HEK293 (cell line): ENCODE results near the gene MYOF.
A peak's percentile ranks its signal among the peaks of the same experiment; 100 is the strongest.

ENCODE experiments used
- BCL11B ChIP-seq: fragments of 450-650 bp; formaldehyde crosslinking; IDR thresholded peaks from 2 replicates; pipeline ENCODE4 v1.5.1; 2016; ENCODE audit warnings: low read depth, missing biosample characterization, missing genetic modification characterization
- FEZF1 ChIP-seq: fragments of 450-650 bp; formaldehyde crosslinking; IDR thresholded peaks from 2 replicates; pipeline ENCODE4 v1.5.1; 2016; ENCODE audit warnings: missing biosample characterization, missing genetic modification characterization
- KLF9 ChIP-seq: fragments of 450-650 bp; formaldehyde crosslinking; IDR thresholded peaks from 2 replicates; pipeline ENCODE4 v1.5.1; 2016; ENCODE audit warnings: missing biosample characterization, missing genetic modification characterization, low read depth
- MEIS1 ChIP-seq: sonication (generic); formaldehyde crosslinking; IDR thresholded peaks from 2 replicates; pipeline ENCODE4 v1.8.1; 2022; ENCODE audit warnings: missing genetic modification reagents, mild to moderate bottlenecking, borderline replicate concordance
- ZBTB21 ChIP-seq: fragments of 450-650 bp; formaldehyde crosslinking; IDR thresholded peaks from 2 replicates; pipeline ENCODE4 v1.5.1; 2017; ENCODE audit warnings: missing biosample characterization, missing genetic modification characterization
- ZFP3 ChIP-seq: fragments of 450-650 bp; formaldehyde crosslinking; IDR thresholded peaks from 2 replicates; pipeline ENCODE4 v1.5.1; 2016; ENCODE audit warnings: low read depth, missing biosample characterization, missing genetic modification characterization
- ZNF112 ChIP-seq: fragments of 450-650 bp; formaldehyde crosslinking; IDR thresholded peaks from 2 replicates; pipeline ENCODE4 v1.5.0; 2017; ENCODE audit warnings: missing biosample characterization, missing genetic modification characterization
- ZNF146 ChIP-seq: fragments of 450-650 bp; formaldehyde crosslinking; IDR thresholded peaks from 2 replicates; pipeline ENCODE4 v1.5.1; 2016; ENCODE audit warnings: missing biosample characterization, missing genetic modification characterization
- ZNF2 ChIP-seq: fragments of 450-650 bp; formaldehyde crosslinking; IDR thresholded peaks from 2 replicates; pipeline ENCODE4 v1.5.1; 2016; ENCODE audit warnings: missing biosample characterization, missing genetic modification characterization
- ZNF202 ChIP-seq: fragments of 450-650 bp; formaldehyde crosslinking; IDR thresholded peaks from 2 replicates; pipeline ENCODE4 v1.5.1; 2016; ENCODE audit warnings: missing biosample characterization, missing genetic modification characterization, borderline replicate concordance
- ZNF214 ChIP-seq: fragments of 450-650 bp; formaldehyde crosslinking; IDR thresholded peaks from 2 replicates; pipeline ENCODE4 v1.5.1; 2017; ENCODE audit warnings: missing biosample characterization, mild to moderate bottlenecking, missing genetic modification characterization, borderline replicate concordance
- ZNF292 ChIP-seq: fragments of 450-650 bp; formaldehyde crosslinking; IDR thresholded peaks from 2 replicates; pipeline ENCODE4 v1.5.1; 2016; ENCODE audit warnings: low read depth, missing biosample characterization, missing genetic modification characterization, borderline replicate concordance
- ZNF311 ChIP-seq: fragments of 450-650 bp; formaldehyde crosslinking; IDR thresholded peaks from 2 replicates; pipeline ENCODE4 v1.5.1; 2017; ENCODE audit warnings: missing biosample characterization, missing genetic modification characterization, borderline replicate concordance
- ZNF37A ChIP-seq: fragments of 450-650 bp; IDR thresholded peaks from 2 replicates; pipeline ENCODE4 v1.5.1; 2018; ENCODE audit warnings: missing biosample characterization, missing genetic modification characterization
- ZNF416 ChIP-seq: fragments of 450-650 bp; formaldehyde crosslinking; IDR thresholded peaks from 2 replicates; pipeline ENCODE4 v1.5.1; 2016; ENCODE audit warnings: missing biosample characterization, missing genetic modification characterization
- ZNF426 ChIP-seq: fragments of 450-650 bp; formaldehyde crosslinking; IDR thresholded peaks from 2 replicates; pipeline ENCODE4 v1.5.1; 2017; ENCODE audit warnings: missing biosample characterization, missing genetic modification characterization, mild to moderate bottlenecking, inconsistent platforms, moderate library complexity
- ZNF473 ChIP-seq: fragments of 450-650 bp; formaldehyde crosslinking; IDR thresholded peaks from 2 replicates; pipeline ENCODE4 v1.5.1; 2017; ENCODE audit warnings: missing biosample characterization, missing genetic modification characterization
- ZNF514 ChIP-seq: fragments of 450-650 bp; formaldehyde crosslinking; IDR thresholded peaks from 2 replicates; pipeline ENCODE4 v1.5.1; 2016; ENCODE audit warnings: missing biosample characterization, missing genetic modification characterization
- ZNF529 ChIP-seq: fragments of 450-650 bp; formaldehyde crosslinking; IDR thresholded peaks from 2 replicates; pipeline ENCODE4 v1.5.1; 2017; ENCODE audit warnings: missing genetic modification characterization, missing biosample characterization; ENCODE audit not compliant: insufficient replicate concordance
- ZNF558 ChIP-seq: fragments of 450-650 bp; formaldehyde crosslinking; IDR thresholded peaks from 2 replicates; pipeline ENCODE4 v1.5.1; 2016; ENCODE audit warnings: missing biosample characterization, missing genetic modification characterization
- ZNF561 ChIP-seq: fragments of 450-650 bp; IDR thresholded peaks from 2 replicates; pipeline ENCODE4 v1.5.1; 2018; ENCODE audit warnings: missing biosample characterization, missing genetic modification characterization, borderline replicate concordance
- ZNF585B ChIP-seq: fragments of 450-650 bp; formaldehyde crosslinking; IDR thresholded peaks from 2 replicates; pipeline ENCODE4 v1.5.1; 2016; ENCODE audit warnings: missing biosample characterization, missing genetic modification characterization
- ZNF600 ChIP-seq: fragments of 450-650 bp; formaldehyde crosslinking; IDR thresholded peaks from 2 replicates; pipeline ENCODE4 v1.5.1; 2016; ENCODE audit warnings: missing biosample characterization, missing genetic modification characterization
- ZNF621 ChIP-seq: fragments of 450-650 bp; formaldehyde crosslinking; IDR thresholded peaks from 2 replicates; pipeline ENCODE4 v1.5.1; 2017; ENCODE audit warnings: missing biosample characterization, missing genetic modification characterization
- ZNF701 ChIP-seq: fragments of 450-650 bp; formaldehyde crosslinking; IDR thresholded peaks from 2 replicates; pipeline ENCODE4 v1.5.1; 2016; ENCODE audit warnings: missing biosample characterization, missing genetic modification characterization
- ZNF776 ChIP-seq: fragments of 450-650 bp; formaldehyde crosslinking; IDR thresholded peaks from 2 replicates; pipeline ENCODE4 v1.5.0; 2017; ENCODE audit warnings: missing biosample characterization, missing genetic modification characterization, borderline replicate concordance
- TF ChIP-seq, protein P1 (sequence below): fragments of 450-650 bp; formaldehyde crosslinking; IDR thresholded peaks from 2 replicates; pipeline ENCODE4 v1.5.1; 2016; ENCODE audit warnings: missing biosample characterization, missing genetic modification characterization
- TF ChIP-seq, protein P2 (sequence below): fragments of 450-650 bp; formaldehyde crosslinking; IDR thresholded peaks from 2 replicates; pipeline ENCODE4 v1.5.1; 2016; ENCODE audit warnings: missing biosample characterization, missing genetic modification characterization
- TF ChIP-seq, protein P3 (sequence below): fragments of 450-650 bp; formaldehyde crosslinking; IDR thresholded peaks from 2 replicates; pipeline ENCODE4 v1.5.0; 2017; ENCODE audit warnings: missing biosample characterization, missing genetic modification characterization, borderline replicate concordance
- TF ChIP-seq, protein P4 (sequence below): fragments of 450-650 bp; formaldehyde crosslinking; IDR thresholded peaks from 2 replicates; pipeline ENCODE4 v1.5.1; 2016; ENCODE audit warnings: missing biosample characterization, missing genetic modification characterization, low read depth
- TF ChIP-seq, protein P5 (sequence below): IDR thresholded peaks from 2 replicates; pipeline ENCODE4 v1.6.1; 2011; ENCODE audit warnings: mild to moderate bottlenecking, low read depth, low read length, borderline replicate concordance
- TF ChIP-seq, protein P6 (sequence below): fragments of 450-650 bp; formaldehyde crosslinking; IDR thresholded peaks from 2 replicates; pipeline ENCODE4 v1.5.1; 2016; ENCODE audit warnings: missing biosample characterization, missing genetic modification characterization

The MYOF gene

DNA sequence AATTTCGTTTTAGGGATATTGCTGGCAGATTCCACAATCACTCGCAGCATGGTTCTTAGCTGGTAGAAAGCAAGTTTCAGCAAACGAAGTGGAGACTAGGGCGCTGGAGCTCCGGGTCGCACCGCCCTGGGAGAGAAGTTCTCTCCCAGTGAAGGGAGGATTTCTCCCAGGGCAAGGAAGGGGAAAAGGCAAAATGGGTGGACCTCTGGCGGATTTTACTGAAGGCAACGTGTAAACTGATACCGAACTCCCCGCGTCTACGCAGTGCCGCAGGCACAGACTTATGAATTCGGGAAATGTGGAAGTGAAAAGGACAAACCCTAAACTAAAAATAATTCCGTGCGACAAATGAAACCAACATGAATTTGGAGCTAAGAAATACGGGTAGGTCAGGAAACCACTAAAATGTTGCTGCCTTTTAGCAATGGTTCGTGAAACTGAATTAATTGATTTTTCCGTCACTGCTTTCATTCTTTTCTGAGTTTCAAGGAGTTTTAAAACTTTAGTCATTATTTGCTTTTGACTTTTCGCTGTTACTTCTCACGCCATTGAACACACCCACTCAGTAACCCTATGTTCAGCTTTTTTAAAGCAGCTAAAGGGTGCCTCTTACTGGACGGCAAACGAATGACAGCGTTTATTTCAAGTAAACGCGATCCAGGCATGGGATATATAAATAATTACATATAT, at the start of gene MYOF (continued):
- TF ChIP-seq, protein P1, sequence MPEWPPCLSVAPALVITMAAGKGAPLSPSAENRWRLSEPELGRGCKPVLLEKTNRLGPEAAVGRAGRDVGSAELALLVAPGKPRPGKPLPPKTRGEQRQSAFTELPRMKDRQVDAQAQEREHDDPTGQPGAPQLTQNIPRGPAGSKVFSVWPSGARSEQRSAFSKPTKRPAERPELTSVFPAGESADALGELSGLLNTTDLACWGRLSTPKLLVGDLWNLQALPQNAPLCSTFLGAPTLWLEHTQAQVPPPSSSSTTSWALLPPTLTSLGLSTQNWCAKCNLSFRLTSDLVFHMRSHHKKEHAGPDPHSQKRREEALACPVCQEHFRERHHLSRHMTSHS, result no peak
- TF ChIP-seq KLF9 (tag by site-specific recombination) (peak; percentile 90), ZNF292 (tag by site-specific recombination) (no peak), MEIS1 (CRISPR knock-in tag) (no peak), ZNF112 (tag by site-specific recombination) (no peak), ZNF561 (no peak), ZNF529 (tag by site-specific recombination) (no peak), BCL11B (tag by site-specific recombination) (no peak), ZNF600 (0 out of 2 replicates have a peak, but pooled peaks have one; percentile 11), ZBTB21 (tag by site-specific recombination) (no peak), ZNF2 (tag by site-specific recombination) (peak; percentile 35; the same call in 1 of the 2 replicates), ZNF214 (tag by site-specific recombination) (no peak), FEZF1 (tag by site-specific recombination) (peak; percentile 36), ZNF585B (tag by site-specific recombination) (no peak), ZFP3 (tag by site-specific recombination) (no peak), ZNF558 (tag by site-specific recombination) (no peak), ZNF776 (tag by site-specific recombination) (no peak), ZNF146 (tag by site-specific recombination) (no peak), ZNF416 (tag by site-specific recombination) (no peak), ZNF426 (tag by site-specific recombination) (no peak), ZNF701 (no peak), ZNF514 (tag by site-specific recombination) (no peak), ZNF202 (tag by site-specific recombination) (no peak), ZNF621 (tag by site-specific recombination) (no peak), ZNF311 (tag by site-specific recombination) (no peak), ZNF473 (tag by site-specific recombination) (no peak), ZNF37A (tag by site-specific recombination) (no peak)
- TF ChIP-seq, protein P2, sequence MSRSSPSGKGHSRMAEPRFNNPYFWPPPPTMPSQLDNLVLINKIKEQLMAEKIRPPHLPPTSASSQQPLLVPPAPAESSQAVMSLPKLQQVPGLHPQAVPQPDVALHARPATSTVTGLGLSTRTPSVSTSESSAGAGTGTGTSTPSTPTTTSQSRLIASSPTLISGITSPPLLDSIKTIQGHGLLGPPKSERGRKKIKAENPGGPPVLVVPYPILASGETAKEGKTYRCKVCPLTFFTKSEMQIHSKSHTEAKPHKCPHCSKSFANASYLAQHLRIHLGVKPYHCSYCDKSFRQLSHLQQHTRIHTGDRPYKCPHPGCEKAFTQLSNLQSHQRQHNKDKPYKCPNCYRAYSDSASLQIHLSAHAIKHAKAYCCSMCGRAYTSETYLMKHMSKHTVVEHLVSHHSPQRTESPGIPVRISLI, result no peak; the same call in 1 of the 2 replicates
- TF ChIP-seq, protein P3, sequence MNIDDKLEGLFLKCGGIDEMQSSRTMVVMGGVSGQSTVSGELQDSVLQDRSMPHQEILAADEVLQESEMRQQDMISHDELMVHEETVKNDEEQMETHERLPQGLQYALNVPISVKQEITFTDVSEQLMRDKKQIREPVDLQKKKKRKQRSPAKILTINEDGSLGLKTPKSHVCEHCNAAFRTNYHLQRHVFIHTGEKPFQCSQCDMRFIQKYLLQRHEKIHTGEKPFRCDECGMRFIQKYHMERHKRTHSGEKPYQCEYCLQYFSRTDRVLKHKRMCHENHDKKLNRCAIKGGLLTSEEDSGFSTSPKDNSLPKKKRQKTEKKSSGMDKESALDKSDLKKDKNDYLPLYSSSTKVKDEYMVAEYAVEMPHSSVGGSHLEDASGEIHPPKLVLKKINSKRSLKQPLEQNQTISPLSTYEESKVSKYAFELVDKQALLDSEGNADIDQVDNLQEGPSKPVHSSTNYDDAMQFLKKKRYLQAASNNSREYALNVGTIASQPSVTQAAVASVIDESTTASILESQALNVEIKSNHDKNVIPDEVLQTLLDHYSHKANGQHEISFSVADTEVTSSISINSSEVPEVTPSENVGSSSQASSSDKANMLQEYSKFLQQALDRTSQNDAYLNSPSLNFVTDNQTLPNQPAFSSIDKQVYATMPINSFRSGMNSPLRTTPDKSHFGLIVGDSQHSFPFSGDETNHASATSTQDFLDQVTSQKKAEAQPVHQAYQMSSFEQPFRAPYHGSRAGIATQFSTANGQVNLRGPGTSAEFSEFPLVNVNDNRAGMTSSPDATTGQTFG (tag by site-specific recombination), result no peak
- TF ChIP-seq, protein P4, sequence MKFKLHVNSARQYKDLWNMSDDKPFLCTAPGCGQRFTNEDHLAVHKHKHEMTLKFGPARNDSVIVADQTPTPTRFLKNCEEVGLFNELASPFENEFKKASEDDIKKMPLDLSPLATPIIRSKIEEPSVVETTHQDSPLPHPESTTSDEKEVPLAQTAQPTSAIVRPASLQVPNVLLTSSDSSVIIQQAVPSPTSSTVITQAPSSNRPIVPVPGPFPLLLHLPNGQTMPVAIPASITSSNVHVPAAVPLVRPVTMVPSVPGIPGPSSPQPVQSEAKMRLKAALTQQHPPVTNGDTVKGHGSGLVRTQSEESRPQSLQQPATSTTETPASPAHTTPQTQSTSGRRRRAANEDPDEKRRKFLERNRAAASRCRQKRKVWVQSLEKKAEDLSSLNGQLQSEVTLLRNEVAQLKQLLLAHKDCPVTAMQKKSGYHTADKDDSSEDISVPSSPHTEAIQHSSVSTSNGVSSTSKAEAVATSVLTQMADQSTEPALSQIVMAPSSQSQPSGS, result no peak
- TF ChIP-seq, protein P5, sequence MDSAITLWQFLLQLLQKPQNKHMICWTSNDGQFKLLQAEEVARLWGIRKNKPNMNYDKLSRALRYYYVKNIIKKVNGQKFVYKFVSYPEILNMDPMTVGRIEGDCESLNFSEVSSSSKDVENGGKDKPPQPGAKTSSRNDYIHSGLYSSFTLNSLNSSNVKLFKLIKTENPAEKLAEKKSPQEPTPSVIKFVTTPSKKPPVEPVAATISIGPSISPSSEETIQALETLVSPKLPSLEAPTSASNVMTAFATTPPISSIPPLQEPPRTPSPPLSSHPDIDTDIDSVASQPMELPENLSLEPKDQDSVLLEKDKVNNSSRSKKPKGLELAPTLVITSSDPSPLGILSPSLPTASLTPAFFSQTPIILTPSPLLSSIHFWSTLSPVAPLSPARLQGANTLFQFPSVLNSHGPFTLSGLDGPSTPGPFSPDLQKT, result no peak
- TF ChIP-seq, protein P6, sequence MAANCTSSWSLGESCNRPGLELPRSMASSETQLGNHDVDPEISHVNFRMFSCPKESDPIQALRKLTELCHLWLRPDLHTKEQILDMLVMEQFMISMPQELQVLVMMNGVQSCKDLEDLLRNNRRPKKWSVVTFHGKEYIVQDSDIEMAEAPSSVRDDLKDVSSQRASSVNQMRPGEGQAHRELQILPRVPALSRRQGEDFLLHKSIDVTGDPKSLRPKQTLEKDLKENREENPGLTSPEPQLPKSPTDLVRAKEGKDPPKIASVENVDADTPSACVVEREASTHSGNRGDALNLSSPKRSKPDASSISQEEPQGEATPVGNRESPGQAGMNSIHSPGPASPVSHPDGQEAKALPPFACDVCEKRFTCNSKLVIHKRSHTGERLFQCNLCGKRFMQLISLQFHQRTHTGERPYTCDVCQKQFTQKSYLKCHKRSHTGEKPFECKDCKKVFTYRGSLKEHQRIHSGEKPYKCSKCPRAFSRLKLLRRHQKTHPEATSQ (tag by site-specific recombination), result no peak
